Vagina (tissue), 2 donors: ENCODE results near the gene PCBP3. TPM values are rescaled to one million over a fixed set of nuclear protein-coding genes. Genes with fewer than 3 reads are reported as not detected.

Experiments used
- DNase-seq, 2 donors: peaks; one replicate each; pipeline ENCODE4 v3.0.0-alpha.2; 2017; ENCODE audit errors: extremely low spot score in 2 of 2
- H3K27ac ChIP-seq: fragments of 200-600 bp; sonication (generic); one replicate; pipeline ENCODE4 v1.5.1; 2019
- H3K27me3 ChIP-seq: fragments of 200-600 bp; sonication (generic); one replicate; pipeline ENCODE4 v1.5.1; 2019
- H3K36me3 ChIP-seq, 2 donors: fragments of 200-600 bp; sonication (generic); one replicate each; pipeline ENCODE4 v1.5.1; 2017 to 2019
- H3K4me1 ChIP-seq: fragments of 200-600 bp; sonication (generic); one replicate; pipeline ENCODE4 v1.5.1; 2019
- H3K4me3 ChIP-seq, 2 donors: fragments of 200-600 bp; sonication (generic); 1 replicate in 1 of 2; 2 replicates in 1 of 2; pipeline ENCODE4 v1.5.1; 2016 to 2019
- H3K9me3 ChIP-seq: fragments of 200-600 bp; sonication (generic); one replicate; pipeline ENCODE4 v1.5.1; 2019
- POLR2A ChIP-seq, 2 donors: fragments of 450-650 bp; IDR thresholded peaks; one replicate each; pipeline ENCODE4 v1.6.1; 2017; ENCODE audit warnings: antibody characterized with exemption in 2 of 2, mild to moderate bottlenecking in 2 of 2, moderate library complexity in 2 of 2
- POLR2AphosphoS5 ChIP-seq, 2 donors: sonication (generic); formaldehyde crosslinking; IDR thresholded peaks; one replicate each; pipeline ENCODE4 v1.9.0; 2017; ENCODE audit warnings: antibody characterized with exemption in 2 of 2, mild to moderate bottlenecking in 2 of 2, low read depth in 1 of 2; ENCODE audit not compliant: insufficient read depth in 1 of 2
- intact Hi-C: fragments of 100-400 bp; cut with DNase I; formaldehyde crosslinking; loops from one replicate; pipeline ENCODE4 v1.15.1; 2023
- total RNA-seq: library from RNA; depleted of rRNA; stranded (reverse); fragments of >200 nt; gene quantifications from one replicate; pipeline ENCODE4 v1.2.3, GENCODE V29; 2016
- TF ChIP-seq, protein P1 (sequence below), 3 experiments: fragments of 450-650 bp in 2 of 3; fragments of 200-600 bp in 1 of 3; sonication (generic) in 1 of 3; IDR thresholded peaks; one replicate each; pipeline ENCODE4 v1.5.1; 2017 to 2019; ENCODE audit warnings: antibody characterized with exemption in 3 of 3, mild to moderate bottlenecking in 2 of 3, moderate library complexity in 2 of 3

The PCBP3 gene
- total RNA-seq, 1 donor from 2014 or later = 4.9 TPM

GRCh38 chr21:45636459-45636858, 7.1 kb upstream of the PCBP3 start:
- H3K4me3 ChIP-seq = no peak overlapping the region
- H3K4me1 ChIP-seq = no peaks in the 10 kb centered on the region
- H3K36me3 ChIP-seq = no peaks in the 10 kb centered on the region
- intact Hi-C loops = no loop called here
- H3K27ac ChIP-seq = no peak overlapping the region
- H3K9me3 ChIP-seq = no peaks in the 10 kb centered on the region
- TF ChIP-seq POLR2AphosphoS5 (IDR thresholded peaks at IDR 0.05; ENCODE audit: insufficient read depth in 1 of 2, low read depth in 1 of 2) (no peak), POLR2A (IDR thresholded peaks at IDR 0.05) (no peak)
- TF ChIP-seq, protein P1, sequence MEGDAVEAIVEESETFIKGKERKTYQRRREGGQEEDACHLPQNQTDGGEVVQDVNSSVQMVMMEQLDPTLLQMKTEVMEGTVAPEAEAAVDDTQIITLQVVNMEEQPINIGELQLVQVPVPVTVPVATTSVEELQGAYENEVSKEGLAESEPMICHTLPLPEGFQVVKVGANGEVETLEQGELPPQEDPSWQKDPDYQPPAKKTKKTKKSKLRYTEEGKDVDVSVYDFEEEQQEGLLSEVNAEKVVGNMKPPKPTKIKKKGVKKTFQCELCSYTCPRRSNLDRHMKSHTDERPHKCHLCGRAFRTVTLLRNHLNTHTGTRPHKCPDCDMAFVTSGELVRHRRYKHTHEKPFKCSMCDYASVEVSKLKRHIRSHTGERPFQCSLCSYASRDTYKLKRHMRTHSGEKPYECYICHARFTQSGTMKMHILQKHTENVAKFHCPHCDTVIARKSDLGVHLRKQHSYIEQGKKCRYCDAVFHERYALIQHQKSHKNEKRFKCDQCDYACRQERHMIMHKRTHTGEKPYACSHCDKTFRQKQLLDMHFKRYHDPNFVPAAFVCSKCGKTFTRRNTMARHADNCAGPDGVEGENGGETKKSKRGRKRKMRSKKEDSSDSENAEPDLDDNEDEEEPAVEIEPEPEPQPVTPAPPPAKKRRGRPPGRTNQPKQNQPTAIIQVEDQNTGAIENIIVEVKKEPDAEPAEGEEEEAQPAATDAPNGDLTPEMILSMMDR (IDR thresholded peaks at IDR 0.05) = no peak
- H3K27me3 ChIP-seq = no peaks in the 10 kb centered on the region
- no peak for DNase-seq

GRCh38 chr21:45636951-45637646, 6.4 kb upstream of the PCBP3 start:
- peak; percentile 70 to 95 for DNase-seq
- H3K4me3 ChIP-seq = no peak overlapping the region
- H3K36me3 ChIP-seq = no peaks in the 10 kb centered on the region
- no peaks in the 10 kb centered on the region for H3K9me3 ChIP-seq
- no peak overlapping the region for H3K27ac ChIP-seq
- intact Hi-C loops = no loop called here
- no peaks in the 10 kb centered on the region for H3K27me3 ChIP-seq
- no peak for TF ChIP-seq POLR2AphosphoS5 (IDR thresholded peaks at IDR 0.05; ENCODE audit: insufficient read depth in 1 of 2, low read depth in 1 of 2)
- TF ChIP-seq, protein P1 (IDR thresholded peaks at IDR 0.05) = no peak
- no peak for TF ChIP-seq POLR2A (IDR thresholded peaks at IDR 0.05)
- H3K4me1 ChIP-seq = no peaks in the 10 kb centered on the region

- Histone ChIP-seq H3K27ac (no peak overlapping the region), H3K4me3 (no peak overlapping the region), H3K36me3 (no peaks in the 10 kb centered on the region), H3K27me3 (no peaks in the 10 kb centered on the region), H3K9me3 (no peaks in the 10 kb centered on the region), H3K4me1 (no peaks in the 10 kb centered on the region)
- TF ChIP-seq, protein P1 (IDR thresholded peaks at IDR 0.05) = no peak
- TF ChIP-seq POLR2AphosphoS5 (IDR thresholded peaks at IDR 0.05; ENCODE audit: insufficient read depth in 1 of 2, low read depth in 1 of 2) (no peak), POLR2A (IDR thresholded peaks at IDR 0.05) (no peak)
- peak; percentile 77 to 87 for DNase-seq
- intact Hi-C loops = no loop called here
These were observed 5.6 kb upstream of the PCBP3 start for GRCh38 chr21:45637883-45638282.

GRCh38 chr21:45638707-45639106, 4.8 kb upstream of the PCBP3 start:
- H3K27ac ChIP-seq = no peak overlapping the region
- no peaks in the 10 kb centered on the region for H3K9me3 ChIP-seq
- no peaks in the 10 kb centered on the region for H3K36me3 ChIP-seq
- H3K4me1 ChIP-seq = no peaks in the 10 kb centered on the region
- H3K27me3 ChIP-seq = no peaks in the 10 kb centered on the region
- TF ChIP-seq POLR2AphosphoS5 (IDR thresholded peaks at IDR 0.05; ENCODE audit: insufficient read depth in 1 of 2, low read depth in 1 of 2) = no peak
- TF ChIP-seq, protein P1 (IDR thresholded peaks at IDR 0.05) = no peak
- TF ChIP-seq POLR2A (IDR thresholded peaks at IDR 0.05) = no peak
- intact Hi-C loops = no loop called here
- DNase-seq = no peak
- H3K4me3 ChIP-seq = no peak overlapping the region

DNA sequence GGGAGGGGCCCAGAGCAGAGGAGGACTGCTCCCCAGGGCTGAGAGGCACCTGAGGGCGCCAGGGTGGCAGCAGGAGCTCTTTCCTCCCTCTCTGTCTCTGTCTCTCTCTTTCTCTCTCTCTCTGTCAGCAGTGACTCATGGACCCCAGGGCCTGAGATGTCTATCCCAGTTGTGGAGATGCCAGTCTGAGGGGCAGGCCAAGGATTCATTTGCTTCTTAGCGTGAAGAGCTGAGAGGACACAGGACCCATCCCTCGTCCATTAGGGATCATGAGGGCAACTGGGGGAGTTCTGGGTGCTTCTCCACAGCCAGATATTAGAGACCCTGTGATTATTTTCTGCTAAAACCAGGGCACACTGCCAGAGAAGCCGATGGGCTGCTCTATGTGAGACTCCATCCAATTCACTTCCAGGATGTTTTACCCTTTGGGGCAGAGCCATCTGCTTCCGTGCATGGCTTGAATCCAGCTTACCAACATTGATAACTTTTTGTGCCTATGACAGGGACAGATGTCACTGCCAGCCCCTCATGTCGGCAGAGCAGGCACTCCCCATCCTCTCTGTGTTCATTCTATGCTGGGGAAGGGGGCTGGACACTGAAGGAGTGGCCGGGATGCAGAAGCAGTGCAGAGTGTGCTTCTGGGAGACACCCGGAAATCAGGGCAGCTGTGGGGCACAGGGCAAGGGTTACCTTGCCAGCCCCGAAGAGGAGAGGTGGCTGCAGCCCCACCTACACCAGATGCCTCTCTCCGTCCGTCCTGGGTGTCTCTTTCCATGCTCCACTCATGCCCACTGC, 4.1 kb upstream of the PCBP3 start:
- Histone ChIP-seq H3K4me1 (peaks cover 4% of the 10 kb centered on the region), H3K9me3 (no peaks in the 10 kb centered on the region), H3K27ac (no peak overlapping the region), H3K36me3 (no peaks in the 10 kb centered on the region), H3K27me3 (no peaks in the 10 kb centered on the region), H3K4me3 (no peak overlapping the region)
- intact Hi-C loops = no loop called here
- TF ChIP-seq POLR2AphosphoS5 (IDR thresholded peaks at IDR 0.05; ENCODE audit: insufficient read depth in 1 of 2, low read depth in 1 of 2) = no peak
- TF ChIP-seq POLR2A (IDR thresholded peaks at IDR 0.05) = no peak
- TF ChIP-seq, protein P1 (IDR thresholded peaks at IDR 0.05) = no peak
- DNase-seq = peak; percentile 70 to 93
